WTC11 (cell line): ENCODE data around the gene TMEM116. TPM values are rescaled to one million over a fixed set of nuclear protein-coding genes. Genes with fewer than 3 reads are reported as not detected.
"Not testable (repeated sequence)": the region's sequence is repeated elsewhere in the genome, so short reads cannot be mapped to it uniquely, and the experiment has no call there.

Experiments
- ATAC-seq: fragments of 200-7000 bp; cut with Tn5 transposase; 2 replicates; pipeline ENCODE4 v1.10.0; 2021; ENCODE audit warnings: mild to moderate bottlenecking, moderate library complexity
- CTCF ChIA-PET: fragments of 300-600 bp; sonication (Branson Sonifier 250); formaldehyde crosslinking; loops from one replicate; lab custom pipeline; 2021; ENCODE audit warnings: antibody characterized with exemption; lab: Charles Lee
- POLR2A ChIA-PET: fragments of 350-600 bp; sonication (Branson Sonifier 250); formaldehyde crosslinking; loops from one replicate; lab custom pipeline; 2021; ENCODE audit warnings: antibody characterized with exemption; lab: Charles Lee
- DNase-seq: peaks from one replicate; pipeline ENCODE4 v3.0.0; 2021; ENCODE audit warnings: low spot score
- H3K27ac Mint-ChIP-seq: 2 replicates; pipeline ENCODE4 v1.8.0; 2021; ENCODE audit warnings: mixed read lengths
- H3K27me3 Mint-ChIP-seq: 2 replicates; pipeline ENCODE4 v1.8.0; 2021; ENCODE audit warnings: low read depth, mild to moderate bottlenecking, moderate library complexity, mixed read lengths
- H3K36me3 Mint-ChIP-seq: 2 replicates; pipeline ENCODE4 v1.8.0; 2021; ENCODE audit warnings: mixed read lengths
- H3K4me1 Mint-ChIP-seq: 2 replicates; pipeline ENCODE4 v1.8.0; 2022; ENCODE audit warnings: mixed read lengths
- H3K4me3 Mint-ChIP-seq: 2 replicates; pipeline ENCODE4 v1.8.0; 2021; ENCODE audit warnings: mild to moderate bottlenecking, moderate library complexity, mixed read lengths
- H3K9me3 Mint-ChIP-seq: 2 replicates; pipeline ENCODE4 v1.8.0; 2021; ENCODE audit warnings: mixed read lengths
- ATF6 ChIP-seq: sonication (generic); formaldehyde crosslinking; IDR thresholded peaks from 2 replicates; pipeline ENCODE4 v1.8.1; 2023; ENCODE audit warnings: mild to moderate bottlenecking, missing genetic modification reagents
- ETV6 ChIP-seq: sonication (generic); formaldehyde crosslinking; IDR thresholded peaks from 2 replicates; pipeline ENCODE4 v1.8.1; 2022; ENCODE audit warnings: mild to moderate bottlenecking, missing genetic modification reagents
- FOXK1 ChIP-seq: sonication (generic); formaldehyde crosslinking; IDR thresholded peaks from 2 replicates; pipeline ENCODE4 v1.8.0; 2022; ENCODE audit warnings: mild to moderate bottlenecking, moderate library complexity, missing genetic modification reagents
- GTF2I ChIP-seq: fragments of 250-450 bp; sonication (Bioruptor Pico); conservative IDR thresholded peaks from 2 replicates; pipeline ENCODE4 v1.4.0; 2021; ENCODE audit warnings: mild to moderate bottlenecking
- HMGA2 ChIP-seq: fragments of 250-450 bp; sonication (Bioruptor Pico); IDR thresholded peaks from 2 replicates; pipeline ENCODE4 v1.4.0; 2021; ENCODE audit warnings: mild to moderate bottlenecking, moderate library complexity
- HMGXB4 ChIP-seq: sonication (generic); formaldehyde crosslinking; IDR thresholded peaks from 2 replicates; pipeline ENCODE4 v1.8.1; 2023; ENCODE audit warnings: mild to moderate bottlenecking, moderate library complexity, missing genetic modification reagents
- JAZF1 ChIP-seq: fragments of 250-450 bp; sonication (Bioruptor Pico); IDR thresholded peaks from 2 replicates; pipeline ENCODE4 v1.9.0; 2021; ENCODE audit warnings: moderate library complexity, mild to moderate bottlenecking, inconsistent platforms
- MLX ChIP-seq: sonication (generic); formaldehyde crosslinking; IDR thresholded peaks from 2 replicates; pipeline ENCODE4 v1.8.1; 2023; ENCODE audit warnings: mild to moderate bottlenecking, missing genetic modification reagents, moderate library complexity
- MXD4 ChIP-seq: fragments of 250-450 bp; sonication (Bioruptor Pico); IDR thresholded peaks from 2 replicates; pipeline ENCODE4 v1.8.0; 2021; ENCODE audit warnings: mild to moderate bottlenecking, moderate library complexity, borderline replicate concordance
- TCF7 ChIP-seq: sonication (generic); formaldehyde crosslinking; IDR thresholded peaks from 2 replicates; pipeline ENCODE4 v1.8.0; 2022; ENCODE audit warnings: mild to moderate bottlenecking, low read depth, missing genetic modification reagents, moderate library complexity
- TEAD4 ChIP-seq: sonication (generic); formaldehyde crosslinking; IDR thresholded peaks from 2 replicates; pipeline ENCODE4 v1.8.0; 2022; ENCODE audit warnings: mild to moderate bottlenecking, missing genetic modification reagents
- ZNF121 ChIP-seq: sonication (generic); formaldehyde crosslinking; IDR thresholded peaks from 2 replicates; pipeline ENCODE4 v1.8.0; 2023; ENCODE audit warnings: missing genetic modification reagents
- ZNF219 ChIP-seq: sonication (generic); formaldehyde crosslinking; IDR thresholded peaks from 2 replicates; pipeline ENCODE4 v1.8.0; 2023; ENCODE audit warnings: missing genetic modification reagents, mild to moderate bottlenecking, borderline replicate concordance
- ZNF232 ChIP-seq: sonication (generic); formaldehyde crosslinking; IDR thresholded peaks from 2 replicates; pipeline ENCODE4 v1.8.0; 2022; ENCODE audit warnings: mild to moderate bottlenecking, missing genetic modification reagents
- ZNF263 ChIP-seq: sonication (generic); formaldehyde crosslinking; IDR thresholded peaks from 2 replicates; pipeline ENCODE4 v1.8.1; 2022; ENCODE audit warnings: low read depth, mild to moderate bottlenecking, moderate library complexity, missing genetic modification reagents
- ZNF512 ChIP-seq: sonication (generic); formaldehyde crosslinking; IDR thresholded peaks from 2 replicates; pipeline ENCODE4 v1.8.1; 2022; ENCODE audit warnings: missing genetic modification reagents, borderline replicate concordance
- ZSCAN18 ChIP-seq: fragments of 250-450 bp; sonication (Bioruptor Pico); IDR thresholded peaks from 2 replicates; pipeline ENCODE4 v2.1.2; 2022; ENCODE audit warnings: mild to moderate bottlenecking, moderate library complexity
- total RNA-seq: library from RNA; stranded (reverse); gene quantifications from 3 replicates; pipeline ENCODE4 v1.2.3, GENCODE V29; 2021

TMEM116 gene
- total RNA-seq, 1 experiment from 2014 or later = 7.8 TPM

GRCh38 chr12:112046003-112046402 lies 33.0 kb upstream of the TMEM116 start:
- Mint-ChIP-seq H3K4me3 (no peak overlapping the region), H3K4me1 (no peaks in the 10 kb centered on the region), H3K36me3 (peaks cover 72% of the 10 kb centered on the region), H3K27me3 (no peaks in the 10 kb centered on the region), H3K9me3 (no peaks in the 10 kb centered on the region), H3K27ac (no peak overlapping the region)
- ChIA-PET POLR2A (no interaction called here), CTCF (no interaction called here)
- TF ChIP-seq FOXK1 (CRISPR knock-in tag) (no peak), TCF7 (CRISPR knock-in tag) (no peak)
- DNase-seq = no peak
- no peak for ATAC-seq

GRCh38 chr12:112036614-112037013 lies 23.6 kb upstream of the TMEM116 start:
- Mint-ChIP-seq H3K36me3 (peaks cover 63% of the 10 kb centered on the region), H3K4me1 (peaks cover 22% of the 10 kb centered on the region), H3K27ac (peak overlapping the region; percentile 51)
- POLR2A ChIA-PET, CTCF ChIA-PET, ATAC-seq, H3K27me3 Mint-ChIP-seq, H3K4me3 Mint-ChIP-seq, DNase-seq, H3K9me3 Mint-ChIP-seq: not testable (repeated sequence)
- TF ChIP-seq GTF2I (CRISPR knock-in tag) (0 out of 2 replicates have a peak, but pooled peaks have one; percentile 6), ZNF121 (peak; percentile 93)

GRCh38 chr12:112035219-112035785 lies 22.3 kb upstream of the TMEM116 start:
- peak overlapping the region; percentile 79 for H3K27ac Mint-ChIP-seq
- DNase-seq = no peak
- peak; percentile 93 for TF ChIP-seq ZNF121
- TF ChIP-seq MXD4 (CRISPR knock-in tag) = no peak
- H3K36me3 Mint-ChIP-seq = peaks cover 69% of the 10 kb centered on the region
- H3K9me3 Mint-ChIP-seq = no peaks in the 10 kb centered on the region
- no peak overlapping the region for H3K4me3 Mint-ChIP-seq
- H3K27me3 Mint-ChIP-seq = no peaks in the 10 kb centered on the region
- peaks cover 22% of the 10 kb centered on the region for H3K4me1 Mint-ChIP-seq
- ChIA-PET CTCF (interaction anchor here (0.6 kb wide), 2 partner anchors 43 to 90 kb away, joined by 3 to 5 read pairs; no protein-coding TSS in a partner anchor), POLR2A (no interaction called here)
- 0 out of 2 replicates have a peak, but pooled peaks have one; percentile 30 for ATAC-seq

- ChIA-PET CTCF (interaction anchor here (0.6 kb wide), 1 partner anchor 164 kb away, joined by 4 read pairs; no protein-coding TSS in a partner anchor), POLR2A (no interaction called here)
- Mint-ChIP-seq H3K4me1 (peaks cover 22% of the 10 kb centered on the region), H3K9me3 (no peaks in the 10 kb centered on the region), H3K27ac (peak overlapping the region; percentile 66), H3K4me3 (no peak overlapping the region), H3K36me3 (peaks cover 57% of the 10 kb centered on the region), H3K27me3 (no peaks in the 10 kb centered on the region)
- DNase-seq (no peak), ATAC-seq (no peak)
- TF ChIP-seq ZNF232 (CRISPR knock-in tag) (no peak), ATF6 (CRISPR knock-in tag) (no peak), ZSCAN18 (no peak), ZNF219 (CRISPR knock-in tag) (no peak), MLX (CRISPR knock-in tag) (no peak), JAZF1 (CRISPR knock-in tag) (no peak), ZNF263 (CRISPR knock-in tag) (no peak), HMGXB4 (CRISPR knock-in tag) (no peak), ZNF512 (CRISPR knock-in tag) (no peak), TEAD4 (no peak), ETV6 (CRISPR knock-in tag) (no peak), HMGA2 (no peak)
Measured at GRCh38 chr12:112032292-112032691, 19.3 kb upstream of the TMEM116 start.
